ENCODE measurements around the gene DNASE1L3. TPM values are rescaled to one million over a fixed set of nuclear protein-coding genes. Genes with fewer than 3 reads are reported as not detected.

DNASE1L3 gene
- total and polyA plus RNA-seq, 2 experiments from 2014 or later, result not detected

- Histone ChIP-seq H3K36me3 (ENCODE audit: low read depth) (peaks cover 27% of the 10 kb centered on the region), H3K27me3 (replicated peaks; ENCODE audit: insufficient read depth) (no peaks in the 10 kb centered on the region), H3K9me3 (ENCODE audit: low read depth) (no peaks in the 10 kb centered on the region), H3F3A (ENCODE audit: insufficient read depth) (peaks cover 35% of the 10 kb centered on the region), H3K27ac (no peak overlapping the region), H3K4me1 (ENCODE audit: insufficient read depth) (peaks cover 6% of the 10 kb centered on the region; the same call in 1 of the 2 replicates), H4K20me1 (ENCODE audit: insufficient read depth) (no peaks in the 10 kb centered on the region), H2AFZ (no peak overlapping the region), H3K4me3 (no peak overlapping the region), H3K4me2 (ENCODE audit: unreplicated experiment) (no peak overlapping the region), H3K79me2 (ENCODE audit: insufficient read depth) (no peaks in the 10 kb centered on the region), H3K9me2 (ENCODE audit: insufficient read depth) (no peaks in the 10 kb centered on the region), H3K9ac (no peak overlapping the region)
- in situ Hi-C loops (cut with MboI), result no loop called here
- DNase-seq, result no peak
- 92% methylated on average over 12 of the region's 12 CpGs for WGBS, 2 experiments (ENCODE audit: low coverage in 1 of 2, low lambda C conversion rate in 2 of 2, missing lambda C conversion rate in 2 of 2)
- TF ChIP-seq EZH2 (IDR thresholded peaks at IDR 0.05; ENCODE audit: insufficient read depth, poor library complexity, severe bottlenecking) (no peak), EZH2phosphoT487 (IDR thresholded peaks at IDR 0.05; ENCODE audit: insufficient read depth, low read depth) (no peak)
These were observed 36.9 kb downstream of the DNASE1L3 start for GRCh38 chr3:58173669-58174398.

GRCh38 chr3:58173029-58173668 lies 37.6 kb downstream of the DNASE1L3 start:
- no peaks in the 10 kb centered on the region for H4K20me1 ChIP-seq (ENCODE audit: insufficient read depth)
- no peak for TF ChIP-seq EZH2phosphoT487 (IDR thresholded peaks at IDR 0.05; ENCODE audit: insufficient read depth, low read depth)
- no peak for TF ChIP-seq EZH2 (IDR thresholded peaks at IDR 0.05; ENCODE audit: insufficient read depth, poor library complexity, severe bottlenecking)
- no peak overlapping the region for H3K9ac ChIP-seq
- H3K27me3 ChIP-seq (replicated peaks; ENCODE audit: insufficient read depth), result no peaks in the 10 kb centered on the region
- no peaks in the 10 kb centered on the region for H3K9me3 ChIP-seq (ENCODE audit: low read depth)
- no peak overlapping the region for H3K4me2 ChIP-seq (ENCODE audit: unreplicated experiment)
- in situ Hi-C loops (cut with MboI), result no loop called here
- H2AFZ ChIP-seq, result no peak overlapping the region
- H3K4me3 ChIP-seq, result no peak overlapping the region
- peaks cover 9% of the 10 kb centered on the region; the same call in 1 of the 2 replicates for H3K4me1 ChIP-seq (ENCODE audit: insufficient read depth)
- H3K36me3 ChIP-seq (ENCODE audit: low read depth), result peaks cover 34% of the 10 kb centered on the region
- H3K9me2 ChIP-seq (ENCODE audit: insufficient read depth), result no peaks in the 10 kb centered on the region
- peaks cover 42% of the 10 kb centered on the region for H3F3A ChIP-seq (ENCODE audit: insufficient read depth)
- H3K27ac ChIP-seq, result no peak overlapping the region
- no peaks in the 10 kb centered on the region for H3K79me2 ChIP-seq (ENCODE audit: insufficient read depth)
- DNase-seq, result no peak
- 81 to 87% methylated on average over 9 to 14 of the region's 14 CpGs for WGBS, 2 experiments (ENCODE audit: low coverage in 1 of 2, low lambda C conversion rate in 2 of 2, missing lambda C conversion rate in 2 of 2)

GRCh38 chr3:58171126-58171525 lies 39.6 kb downstream of the DNASE1L3 start:
- H2AFZ ChIP-seq, result no peak overlapping the region
- no peaks in the 10 kb centered on the region for H3K9me2 ChIP-seq (ENCODE audit: insufficient read depth)
- TF ChIP-seq EZH2phosphoT487 (IDR thresholded peaks at IDR 0.05; ENCODE audit: insufficient read depth, low read depth) (no peak), EZH2 (IDR thresholded peaks at IDR 0.05; ENCODE audit: insufficient read depth, poor library complexity, severe bottlenecking) (no peak)
- no peaks in the 10 kb centered on the region for H4K20me1 ChIP-seq (ENCODE audit: insufficient read depth)
- H3K79me2 ChIP-seq (ENCODE audit: insufficient read depth), result no peaks in the 10 kb centered on the region
- peaks cover 55% of the 10 kb centered on the region for H3F3A ChIP-seq (ENCODE audit: insufficient read depth)
- WGBS, 2 experiments (ENCODE audit: low coverage in 1 of 2, low lambda C conversion rate in 2 of 2, missing lambda C conversion rate in 2 of 2), result 96% methylated on average over 9 of the region's 9 CpGs
- in situ Hi-C loops (cut with MboI), result no loop called here
- peaks cover 34% of the 10 kb centered on the region for H3K36me3 ChIP-seq (ENCODE audit: low read depth)
- no peak overlapping the region for H3K4me2 ChIP-seq (ENCODE audit: unreplicated experiment)
- no peaks in the 10 kb centered on the region for H3K9me3 ChIP-seq (ENCODE audit: low read depth)
- H3K27ac ChIP-seq, result no peak overlapping the region
- H3K27me3 ChIP-seq (replicated peaks; ENCODE audit: insufficient read depth), result no peaks in the 10 kb centered on the region
- DNase-seq, result no peak
- no peak overlapping the region for H3K4me3 ChIP-seq
- H3K4me1 ChIP-seq (ENCODE audit: insufficient read depth), result peaks cover 22% of the 10 kb centered on the region
- H3K9ac ChIP-seq, result no peak overlapping the region

DNA sequence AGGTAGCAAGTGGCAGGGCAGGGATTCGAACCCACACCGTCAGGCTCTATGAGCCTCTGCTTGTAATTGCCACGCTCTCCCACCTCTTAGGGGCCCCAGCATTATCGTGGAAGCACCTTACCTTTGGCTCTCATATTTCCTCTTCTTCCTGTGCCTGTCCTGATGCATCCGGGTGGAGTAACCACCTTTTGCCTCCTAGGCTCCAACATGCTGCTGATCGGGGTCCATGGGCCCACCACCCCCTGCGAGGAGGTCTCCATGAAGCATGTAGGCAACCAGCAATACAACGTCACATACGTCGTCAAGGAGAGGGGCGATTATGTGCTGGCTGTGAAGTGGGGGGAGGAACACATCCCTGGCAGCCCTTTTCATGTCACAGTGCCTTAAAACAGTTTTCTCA lies 40.4 kb downstream of the DNASE1L3 start:
- Histone ChIP-seq H3K4me3 (no peak overlapping the region), H3K9ac (no peak overlapping the region), H3K4me2 (ENCODE audit: unreplicated experiment) (no peak overlapping the region), H3K9me3 (ENCODE audit: low read depth) (no peaks in the 10 kb centered on the region), H3F3A (ENCODE audit: insufficient read depth) (peaks cover 53% of the 10 kb centered on the region), H3K79me2 (ENCODE audit: insufficient read depth) (no peaks in the 10 kb centered on the region), H3K4me1 (ENCODE audit: insufficient read depth) (peaks cover 19% of the 10 kb centered on the region), H3K27ac (no peak overlapping the region), H3K9me2 (ENCODE audit: insufficient read depth) (no peaks in the 10 kb centered on the region), H4K20me1 (ENCODE audit: insufficient read depth) (no peaks in the 10 kb centered on the region), H2AFZ (no peak overlapping the region), H3K36me3 (ENCODE audit: low read depth) (peaks cover 34% of the 10 kb centered on the region), H3K27me3 (replicated peaks; ENCODE audit: insufficient read depth) (no peaks in the 10 kb centered on the region)
- in situ Hi-C loops (cut with MboI), result no loop called here
- TF ChIP-seq EZH2 (IDR thresholded peaks at IDR 0.05; ENCODE audit: insufficient read depth, poor library complexity, severe bottlenecking), result no peak
- TF ChIP-seq EZH2phosphoT487 (IDR thresholded peaks at IDR 0.05; ENCODE audit: insufficient read depth, low read depth), result no peak
- no peak for DNase-seq
- WGBS, 2 experiments (ENCODE audit: low coverage in 1 of 2, low lambda C conversion rate in 2 of 2, missing lambda C conversion rate in 2 of 2), result 87 to 88% methylated on average over 11 of the region's 11 CpGs
